Heart left ventricle (tissue), 16 donors: ENCODE results near the gene RALGAPA2. TPM values are rescaled to one million over a fixed set of nuclear protein-coding genes. Genes with fewer than 3 reads are reported as not detected.

Experiments used
- ATAC-seq, 4 donors: fragments of 200-7000 bp; cut with Tn5 transposase; one replicate each; pipeline ENCODE4 v1.9.1; 2020 to 2022; ENCODE audit warnings: moderate library complexity in 4 of 4, mild to moderate bottlenecking in 3 of 4, moderate number of reproducible peaks in 1 of 4
- DNase-seq, 5 donors: peaks; one replicate each; pipeline ENCODE4 v3.0.0-alpha.2; 2020
- H3K27ac ChIP-seq, 12 donors: fragments of 200-600 bp; sonication (generic) in 4 of 12; one replicate each; pipeline versions ENCODE4 v1.5.0 to v1.8.0; 2016 to 2022; ENCODE audit warnings: mild to moderate bottlenecking in 2 of 12
- H3K27me3 ChIP-seq, 9 donors: fragments of 200-600 bp; sonication (generic) in 2 of 9; one replicate each; pipeline versions ENCODE4 v1.5.1 to v1.8.0; 2016 to 2022; ENCODE audit warnings: mild to moderate bottlenecking in 3 of 9
- H3K36me3 ChIP-seq, 9 donors: fragments of 200-600 bp; sonication (generic) in 2 of 9; one replicate each; pipeline versions ENCODE4 v1.5.0 to v1.8.0; 2018 to 2022; ENCODE audit warnings: mild to moderate bottlenecking in 2 of 9
- H3K4me1 ChIP-seq, 12 donors: fragments of 200-600 bp; sonication (generic) in 4 of 12; one replicate each; pipeline versions ENCODE4 v1.5.0 to v1.8.0; 2016 to 2022; ENCODE audit warnings: mild to moderate bottlenecking in 3 of 12
- H3K4me3 ChIP-seq, 12 donors: fragments of 200-600 bp; sonication (generic) in 4 of 12; one replicate each; pipeline versions ENCODE4 v1.5.0 to v1.8.0; 2017 to 2022; ENCODE audit warnings: mild to moderate bottlenecking in 9 of 12, moderate library complexity in 4 of 12
- H3K9me3 ChIP-seq, 12 donors: fragments of 200-600 bp; sonication (generic) in 4 of 12; one replicate each; pipeline versions ENCODE4 v1.5.0 to v1.8.0; 2016 to 2022; ENCODE audit warnings: mild to moderate bottlenecking in 1 of 12
- POLR2A ChIP-seq, 2 donors: fragments of 450-650 bp; IDR thresholded peaks; one replicate each; pipeline ENCODE4 v1.6.1; 2017; ENCODE audit warnings: antibody characterized with exemption in 2 of 2, mild to moderate bottlenecking in 2 of 2, moderate library complexity in 2 of 2
- WGBS, 4 donors: extraction: QIAGEN DNeasy Blood & Tissue Kit in 2 of 4; methylation state at CpG; one replicate each; pipeline versions ENCODE4 v1.1.5 to v1.1.7; 2013 to 2018; 5-methylcytosine and 5-hydroxymethylcytosine counted together
- intact Hi-C, 10 donors: fragments of 100-400 bp; cut with DNase I; formaldehyde crosslinking; loops; one replicate each; pipeline versions ENCODE4 v1.11.1 to v1.14.2; 2022
- polyA plus RNA-seq, 2 donors: library from polyadenylated mRNA; stranded (reverse); fragments of 200-250 nt; gene quantifications; one replicate each; pipeline ENCODE4 v1.2.3, GENCODE V29; 2013
- total RNA-seq, 9 donors: library from RNA; depleted of rRNA in 2 of 9; stranded (reverse); fragments of >200 nt in 2 of 9; fragmentation: NEBNext Ultra II Directional in 3 of 9; extraction: Animal tissue kit (Norgen Biotek cat#: 25700) in 3 of 9; gene quantifications; one replicate each; pipeline versions ENCODE4 v1.1.0 to v1.2.4, GENCODE V29; 2016 to 2023
- TF ChIP-seq, protein P1 (sequence below), 12 donors: fragments of 200-600 bp; sonication (generic) in 4 of 12; IDR thresholded peaks; one replicate each; pipeline versions ENCODE4 v1.5.0 to v1.8.0; 2018 to 2022; ENCODE audit warnings: antibody characterized with exemption in 12 of 12, mild to moderate bottlenecking in 5 of 12
- donor health status: ischemic (EF 13 %, LVEDD 7.1; RV severe dilation, severe dysfunction).
- donor health status: healthy with polysubstance abuse.
- donor health status: DM: no; HTN: yes; CAD: no.
- donor health status: DM: no; HTN: no; CAD: no.
- donor health status: ischemic (EF 25% LVEDD 6.9; RV normal size, moderate dysfunction).
- donor health status: ischemic (EF 25% LVEDD 5.7; RV mildly dilated, moderate dysfunction).
- donor health status: healthy.
- donor health status: DM: yes; HTN: yes; CAD: no.
- donor health status: ischemic (EF 35%, LVEDD 5.7; RV mildly dilated, moderate dysfunction).
- donor health status: nonischemic (EF 11% LVEDD 7.7; RV severe dilation, severe dysfunction).
- donor health status: DM: yes; HTN: yes; CAD: no.
- donor health status: PGD.
- donor health status: ischemic (EF 29% LVEDD 5.4; RV normal size, mild dysfunction).
- donor health status: nonischemic (EF 23%, LVEDD 6.1; RV moderate dilation, normal function).

Gene RALGAPA2
- total and polyA plus RNA-seq, 11 donors: 5.6 to 33.8 (median 21.4) TPM

GRCh38 chr20:20365480-20366161 lies 346.8 kb downstream of the RALGAPA2 start:
- intact Hi-C loops: loop anchor here in 5 of 10 donors (10.0 kb wide), 3 partner anchors 79 to 199 kb away; no protein-coding TSS in a partner anchor
- 5 to 9% (median 7%) methylated on average over 18 of the region's 18 CpGs for WGBS, 4 donors
- ATAC-seq: no peak

GRCh38 chr20:20364593-20365479 lies 347.6 kb downstream of the RALGAPA2 start:
- Histone ChIP-seq H3K27me3 (peaks cover 50 to 89% (median 61%) of the 10 kb centered on the region in 9 donors), H3K36me3 (no peaks in the 10 kb centered on the region), H3K4me3 (no peak overlapping the region), H3K4me1 (peaks cover 0 to 53% (median 12%) of the 10 kb centered on the region in 12 donors), H3K27ac (no peak overlapping the region), H3K9me3 (no peaks in the 10 kb centered on the region)
- intact Hi-C loops: loop anchor here in 9 of 10 donors (5.0 to 10.0 kb wide), 6 partner anchors 80 to 293 kb away; no protein-coding TSS in a partner anchor
- no peak for TF ChIP-seq POLR2A (IDR thresholded peaks at IDR 0.05)
- TF ChIP-seq, protein P1, sequence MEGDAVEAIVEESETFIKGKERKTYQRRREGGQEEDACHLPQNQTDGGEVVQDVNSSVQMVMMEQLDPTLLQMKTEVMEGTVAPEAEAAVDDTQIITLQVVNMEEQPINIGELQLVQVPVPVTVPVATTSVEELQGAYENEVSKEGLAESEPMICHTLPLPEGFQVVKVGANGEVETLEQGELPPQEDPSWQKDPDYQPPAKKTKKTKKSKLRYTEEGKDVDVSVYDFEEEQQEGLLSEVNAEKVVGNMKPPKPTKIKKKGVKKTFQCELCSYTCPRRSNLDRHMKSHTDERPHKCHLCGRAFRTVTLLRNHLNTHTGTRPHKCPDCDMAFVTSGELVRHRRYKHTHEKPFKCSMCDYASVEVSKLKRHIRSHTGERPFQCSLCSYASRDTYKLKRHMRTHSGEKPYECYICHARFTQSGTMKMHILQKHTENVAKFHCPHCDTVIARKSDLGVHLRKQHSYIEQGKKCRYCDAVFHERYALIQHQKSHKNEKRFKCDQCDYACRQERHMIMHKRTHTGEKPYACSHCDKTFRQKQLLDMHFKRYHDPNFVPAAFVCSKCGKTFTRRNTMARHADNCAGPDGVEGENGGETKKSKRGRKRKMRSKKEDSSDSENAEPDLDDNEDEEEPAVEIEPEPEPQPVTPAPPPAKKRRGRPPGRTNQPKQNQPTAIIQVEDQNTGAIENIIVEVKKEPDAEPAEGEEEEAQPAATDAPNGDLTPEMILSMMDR (IDR thresholded peaks at IDR 0.05): no peak
- DNase-seq (no peak), ATAC-seq (no peak)
- 2 to 3% (median 3%) methylated on average over 48 to 70 of the region's 70 CpGs for WGBS, 4 donors

More at GRCh38 chr20:20365480-20366161, 346.8 kb downstream of the RALGAPA2 start:
- peaks cover 56 to 93% (median 68%) of the 10 kb centered on the region in 9 donors for H3K27me3 ChIP-seq
- no peaks in the 10 kb centered on the region for H3K9me3 ChIP-seq
- no peak for TF ChIP-seq POLR2A (IDR thresholded peaks at IDR 0.05)
- TF ChIP-seq, protein P1 (IDR thresholded peaks at IDR 0.05): no peak
- H3K27ac ChIP-seq: no peak overlapping the region
- no peak for DNase-seq
- H3K36me3 ChIP-seq: no peaks in the 10 kb centered on the region
- H3K4me1 ChIP-seq: peaks cover 0 to 53% (median 10%) of the 10 kb centered on the region in 12 donors
- no peak overlapping the region for H3K4me3 ChIP-seq

DNA sequence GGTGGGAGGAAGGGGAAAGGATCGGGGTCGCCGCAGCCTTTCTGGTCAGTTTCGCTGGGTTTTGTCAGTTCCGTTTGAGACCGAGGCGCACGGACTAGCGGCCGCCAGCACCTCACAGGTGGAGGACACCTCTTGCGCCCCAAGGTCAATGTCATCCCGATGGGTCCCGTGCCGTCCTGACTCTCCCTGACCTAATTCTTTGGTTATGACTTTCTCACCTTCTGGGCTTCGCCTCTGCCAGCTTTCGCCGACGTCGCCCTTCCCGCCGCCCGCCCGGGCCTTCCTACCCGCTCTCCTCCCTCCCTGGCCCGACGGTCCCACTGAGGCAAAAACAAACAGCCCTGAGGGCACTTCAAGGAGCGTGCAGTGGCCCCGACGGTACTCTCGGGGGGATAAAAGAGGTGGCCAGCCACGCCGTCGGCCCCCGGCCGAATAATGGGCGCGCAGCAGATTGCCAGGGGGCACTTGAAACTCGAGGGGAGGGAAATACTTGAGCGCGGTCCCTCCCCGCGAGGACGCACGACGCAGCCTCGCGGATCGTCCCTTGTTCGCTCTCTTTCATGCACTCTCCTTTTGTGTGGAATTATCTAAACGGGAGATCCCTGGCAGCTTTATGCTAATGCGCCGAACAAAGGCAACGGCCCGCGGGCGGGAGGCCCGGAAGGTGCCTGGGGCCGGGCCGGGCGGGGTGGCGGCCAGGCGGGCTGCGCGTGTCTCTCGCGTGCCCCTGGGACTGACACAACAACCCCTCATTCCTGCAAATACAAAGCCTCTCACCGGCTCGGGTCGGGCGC lies 348.4 kb downstream of the RALGAPA2 start:
- TF ChIP-seq, protein P1 (IDR thresholded peaks at IDR 0.05): no peak
- no peak for TF ChIP-seq POLR2A (IDR thresholded peaks at IDR 0.05)
- intact Hi-C loops: loop anchor here in 9 of 10 donors (5.0 to 10.0 kb wide), 6 partner anchors 81 to 292 kb away; no protein-coding TSS in a partner anchor
- Histone ChIP-seq H3K27me3 (peaks cover 42 to 81% (median 52%) of the 10 kb centered on the region in 9 donors), H3K4me1 (peaks cover 0 to 44% (median 7%) of the 10 kb centered on the region in 12 donors), H3K4me3 (peak overlapping the region in 1 of 12 donors; percentile 1), H3K36me3 (no peaks in the 10 kb centered on the region), H3K27ac (no peak overlapping the region), H3K9me3 (no peaks in the 10 kb centered on the region)
- ATAC-seq (no peak), DNase-seq (no peak)
- 2 to 3% (median 2%) methylated on average over 38 to 70 of the region's 70 CpGs for WGBS, 4 donors
